GM18502 (cell line): ENCODE data around the gene PKM.

Source experiments
- ATAC-seq: cut with Tn5 transposase; IDR thresholded peaks from one replicate; pipeline ENCODE4 v1.9.1; 2021; ENCODE audit warnings: mild to moderate bottlenecking; ENCODE audit not compliant: unreplicated experiment, poor library complexity

PKM gene

DNA sequence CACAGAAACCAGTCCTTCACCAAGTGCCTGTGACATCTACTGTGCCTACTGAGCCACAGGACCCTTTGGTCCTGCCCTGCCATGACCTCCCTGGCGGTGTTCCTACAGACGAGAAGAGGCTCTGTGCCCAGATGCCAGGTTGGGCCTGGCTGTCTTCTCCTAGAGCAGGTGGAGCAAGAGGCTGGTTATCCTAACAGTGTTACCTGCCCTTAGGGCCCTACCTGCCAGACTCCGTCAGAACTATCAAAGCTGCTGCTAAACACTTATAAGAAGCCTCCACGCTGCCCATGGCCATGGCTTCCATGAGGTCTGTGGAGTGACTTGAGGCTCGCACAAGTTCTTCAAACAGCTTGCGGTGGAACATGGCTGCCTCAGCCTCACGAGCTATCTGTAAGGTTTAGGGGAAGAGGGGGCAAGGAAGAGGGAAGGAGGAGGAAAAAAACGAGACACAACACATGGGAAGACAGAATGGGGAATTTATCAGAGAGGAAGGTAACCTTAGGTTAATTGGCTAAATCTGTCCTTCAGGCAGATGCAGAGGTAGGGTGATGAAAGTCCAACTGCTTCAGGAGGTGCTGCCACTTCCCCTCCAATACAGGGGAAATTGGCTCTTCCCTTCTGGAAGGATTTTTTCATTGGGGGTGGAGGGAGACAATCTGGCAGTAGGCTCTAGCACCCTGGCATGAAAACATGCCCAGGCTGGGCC, 28.0 kb downstream of the PKM start:
- ATAC-seq = no peak

DNA sequence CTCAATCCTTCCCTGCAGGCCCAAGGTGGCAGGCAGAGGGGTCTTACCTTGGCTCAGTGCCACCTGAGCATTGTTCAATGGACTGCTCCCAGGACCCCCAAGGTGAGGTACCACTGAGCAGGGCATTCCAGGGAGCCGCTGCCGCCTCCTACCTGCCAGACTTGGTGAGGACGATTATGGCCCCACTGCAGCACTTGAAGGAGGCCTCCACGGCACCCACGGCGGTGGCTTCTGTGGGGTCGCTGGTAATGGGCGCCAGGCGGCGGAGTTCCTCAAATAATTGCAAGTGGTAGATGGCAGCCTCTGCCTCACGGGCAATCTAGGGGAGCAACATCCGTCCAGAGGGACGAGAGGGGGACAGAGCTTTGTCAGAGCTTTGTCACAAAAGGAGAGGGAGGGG, 28.7 kb downstream of the PKM start:
- no peak for ATAC-seq

GRCh38 chr15:72201391-72201921, 29.5 kb downstream of the PKM start:
- ATAC-seq = no peak

GRCh38 chr15:72200395-72201237, 30.4 kb downstream of the PKM start:
- ATAC-seq = no peak

- ATAC-seq = no peak
These were observed 31.2 kb downstream of the PKM start for GRCh38 chr15:72199721-72200212.

DNA sequence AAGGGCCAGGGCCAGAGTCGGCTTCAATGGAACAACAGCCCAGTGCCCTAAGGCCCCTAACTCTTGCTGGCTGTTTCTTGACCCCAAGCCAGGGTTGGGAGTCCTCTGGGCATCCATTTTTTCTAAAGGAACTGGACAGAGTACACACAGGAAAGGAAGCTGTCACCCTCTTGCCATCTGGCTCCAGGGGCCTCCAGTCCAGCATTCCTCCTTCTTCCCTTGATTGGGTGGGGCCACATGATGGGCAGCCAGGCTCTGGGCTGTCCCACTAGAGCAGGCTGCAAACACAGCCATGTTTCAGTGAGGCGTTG, 31.8 kb downstream of the PKM start:
- ATAC-seq = no peak

- ATAC-seq = no peak
These were observed 32.4 kb downstream of the PKM start for GRCh38 chr15:72198356-72199204.

DNA sequence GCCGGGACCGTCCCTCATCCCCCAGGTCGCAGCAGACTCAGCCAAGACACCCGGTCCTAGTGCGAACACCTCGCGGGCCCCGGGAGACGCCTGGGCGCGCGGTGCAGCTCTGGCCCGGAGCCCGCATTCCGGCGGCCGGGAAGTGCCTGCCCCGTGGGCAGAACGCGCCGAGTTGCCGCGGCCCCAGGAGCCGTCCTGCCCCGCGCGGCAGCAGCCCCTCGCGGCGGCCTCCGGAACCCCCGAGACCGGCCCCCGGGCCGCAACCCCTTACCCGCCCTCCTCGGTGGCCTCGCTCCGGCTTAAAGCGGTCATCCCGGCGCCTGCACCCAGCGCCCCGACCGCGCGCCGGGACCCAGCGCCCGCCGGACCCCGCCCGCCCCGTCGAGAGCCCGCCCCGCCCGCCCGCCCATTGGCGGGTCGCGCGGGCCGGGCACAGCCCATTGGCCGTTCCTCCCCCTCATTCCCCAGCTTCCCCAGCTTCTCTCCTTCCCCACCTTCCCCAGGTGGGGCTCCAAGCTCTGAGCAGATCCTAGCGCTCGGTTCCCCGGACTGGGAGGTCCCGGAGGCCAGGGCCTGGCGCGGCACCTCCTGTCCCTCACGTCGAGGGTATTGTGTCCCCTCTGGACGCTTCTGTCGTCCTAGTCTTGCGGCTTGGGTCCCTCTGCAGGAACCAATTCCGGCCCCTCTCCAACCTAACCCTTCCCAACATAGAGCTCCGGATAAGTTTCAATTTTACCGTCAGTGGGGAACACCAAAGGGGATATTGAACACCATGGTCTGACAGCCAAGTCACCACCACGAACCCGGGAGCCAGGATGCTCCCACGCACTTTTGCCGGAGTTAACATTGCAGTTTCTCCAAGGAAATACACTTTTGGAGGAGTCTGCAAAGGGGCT, 33.3 kb downstream of the PKM start, which contains the start of gene GRAMD2A:
Gene GRAMD2A (minus strand): TSS at position 328 of the 896 bp plus-strand sequence.
- ATAC-seq = no peak

DNA sequence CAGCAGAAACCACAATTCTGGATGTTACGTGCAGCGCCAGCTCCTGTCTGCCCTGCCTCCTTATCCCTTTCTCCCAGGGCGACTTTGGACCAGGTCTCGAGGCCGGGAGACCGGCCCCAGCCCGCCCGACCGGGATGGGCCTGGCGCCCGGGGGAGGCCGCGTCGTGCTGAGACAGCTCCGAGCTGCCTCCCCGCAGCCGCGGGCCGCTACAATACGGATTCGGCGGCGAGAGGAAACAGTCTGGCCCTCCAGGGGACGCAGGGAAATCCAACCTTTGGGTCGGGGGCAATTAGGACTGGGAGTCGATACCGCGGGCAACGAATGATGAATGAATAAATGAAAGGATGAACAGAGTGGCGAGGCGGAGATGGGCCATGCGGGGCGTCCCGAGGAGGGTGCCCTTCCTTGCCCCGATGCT, 33.9 kb downstream of the PKM start:
- ATAC-seq = no peak

DNA sequence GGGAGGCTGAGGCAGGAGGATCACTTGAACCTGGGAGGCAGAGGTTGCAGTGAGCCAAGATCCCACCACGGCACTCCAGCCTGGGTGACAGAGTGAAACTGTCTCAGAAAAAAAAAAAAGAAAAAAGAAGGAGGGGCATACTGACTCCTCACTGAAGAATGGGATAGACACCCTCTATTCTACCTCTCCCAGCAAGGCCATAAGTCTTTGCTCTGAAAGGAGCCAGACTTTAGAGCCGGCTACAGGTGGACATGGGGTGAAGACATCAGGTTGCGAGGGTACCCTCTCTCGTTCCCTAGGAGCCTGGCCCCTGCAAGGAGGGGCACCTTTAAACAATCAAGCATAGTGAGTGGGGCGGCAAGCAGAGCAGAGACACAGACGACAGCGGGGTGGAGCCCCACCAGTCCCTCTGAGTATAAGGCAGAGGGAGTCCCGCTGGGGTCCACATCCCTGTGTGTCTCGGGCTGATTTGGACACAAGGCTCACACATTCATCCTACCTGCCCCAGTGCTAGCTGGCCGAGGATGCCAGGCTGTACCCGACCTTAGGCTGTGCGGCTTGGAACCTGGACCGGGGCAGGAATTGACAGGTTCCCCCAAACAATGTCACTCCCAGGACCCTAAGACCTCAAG, 34.5 kb downstream of the PKM start:
- ATAC-seq = no peak

- no peak for ATAC-seq
These were observed 35.9 kb downstream of the PKM start for GRCh38 chr15:72195101-72195511.

DNA sequence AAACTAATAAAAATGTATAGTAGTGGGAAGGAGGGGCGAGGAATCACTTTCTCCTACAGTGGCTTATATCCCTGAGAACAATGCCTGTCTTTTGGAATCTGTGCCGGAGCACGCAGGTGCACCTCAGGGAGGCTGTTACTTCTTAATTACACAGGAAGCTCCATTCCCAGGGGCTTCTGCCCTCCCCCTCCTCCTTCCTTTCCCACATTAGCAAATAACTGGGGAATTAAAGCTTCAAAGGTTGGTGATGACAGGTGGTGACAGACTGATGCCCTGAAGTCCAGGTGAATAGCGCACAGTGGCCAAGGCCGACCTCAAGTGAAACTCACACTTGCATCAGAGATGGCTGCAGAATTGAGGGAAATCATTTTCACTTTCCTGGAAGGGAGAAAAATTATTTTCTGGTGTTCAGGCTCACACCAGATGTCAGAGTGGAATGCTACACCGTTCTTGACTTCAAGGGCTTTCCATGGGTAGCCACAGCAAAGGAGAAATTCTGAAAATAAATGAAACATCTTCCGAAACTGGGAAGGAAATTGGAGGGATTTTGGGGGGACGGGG, 37.1 kb downstream of the PKM start:
- no peak for ATAC-seq

DNA sequence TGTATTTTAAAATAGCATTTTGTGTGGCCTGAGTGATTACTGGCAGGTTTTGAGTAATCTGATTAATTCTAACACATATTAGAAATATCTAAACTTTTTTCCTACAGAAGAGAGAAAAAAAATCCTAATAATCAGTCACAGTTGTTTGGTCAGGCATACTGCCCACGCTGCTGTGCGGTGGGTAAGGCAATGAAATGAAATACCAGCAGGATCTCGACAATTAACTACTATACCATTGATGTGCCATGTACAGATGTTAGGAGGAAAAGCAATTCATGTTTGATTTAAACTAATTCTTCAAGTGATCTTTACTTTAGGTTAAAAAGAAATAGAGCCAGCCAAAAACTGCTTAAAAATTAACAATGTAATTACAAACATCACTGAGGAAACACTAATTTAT, 38.6 kb downstream of the PKM start:
- no peak for ATAC-seq

- ATAC-seq = no peak
These were observed 41.6 kb downstream of the PKM start for GRCh38 chr15:72189250-72189902.

DNA sequence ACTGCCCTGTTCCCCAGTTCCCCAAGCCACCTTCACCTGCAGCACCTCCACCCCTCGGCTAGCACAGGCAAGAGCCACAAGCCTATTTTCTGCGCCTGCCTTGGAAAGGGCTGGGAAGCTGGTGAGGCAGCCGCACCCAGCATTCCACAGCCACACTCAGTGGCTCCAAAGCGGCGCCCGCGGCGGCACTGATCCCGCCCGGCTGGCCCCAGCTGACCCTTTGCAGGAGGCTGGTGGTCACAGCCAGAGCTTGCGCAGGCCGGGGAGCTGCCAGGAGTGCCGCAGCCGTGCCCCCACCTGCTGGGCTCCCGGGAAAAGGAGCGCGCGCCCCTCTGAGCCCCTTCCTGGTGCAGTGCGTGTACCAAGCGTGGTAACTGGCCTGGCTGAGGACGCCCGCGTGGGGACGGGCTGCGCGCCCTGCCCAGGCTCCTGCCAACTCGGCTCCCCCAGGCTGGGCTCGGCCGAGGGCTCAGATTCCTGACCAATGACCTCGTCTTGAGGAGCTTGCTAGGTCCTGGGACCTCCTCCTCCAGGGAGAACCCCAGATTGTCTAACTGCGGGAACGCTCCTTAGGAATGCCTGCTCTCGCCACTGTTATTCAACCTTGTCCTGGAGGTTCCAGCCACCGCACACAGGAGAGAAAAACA, 46.7 kb downstream of the PKM start:
- no peak for ATAC-seq

DNA sequence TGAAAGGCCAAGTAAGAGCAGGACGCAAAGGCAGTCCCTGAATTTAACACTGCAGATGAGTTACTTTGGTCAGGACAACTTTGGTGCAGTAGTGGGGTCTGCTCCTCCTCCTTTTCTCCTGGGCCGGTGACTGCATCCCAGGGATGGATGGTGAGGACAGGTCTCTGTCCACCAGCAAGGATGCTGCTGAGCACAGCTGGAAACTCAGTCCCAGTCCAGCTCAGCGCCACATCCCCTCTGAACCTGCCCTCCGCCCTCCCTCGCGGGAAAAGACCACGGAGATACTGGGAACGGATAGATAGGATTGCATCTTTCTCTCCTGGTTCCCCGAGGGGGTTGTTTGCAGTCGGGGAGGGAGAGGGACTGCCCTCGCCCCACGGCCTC, 47.2 kb downstream of the PKM start:
- no peak for ATAC-seq

DNA sequence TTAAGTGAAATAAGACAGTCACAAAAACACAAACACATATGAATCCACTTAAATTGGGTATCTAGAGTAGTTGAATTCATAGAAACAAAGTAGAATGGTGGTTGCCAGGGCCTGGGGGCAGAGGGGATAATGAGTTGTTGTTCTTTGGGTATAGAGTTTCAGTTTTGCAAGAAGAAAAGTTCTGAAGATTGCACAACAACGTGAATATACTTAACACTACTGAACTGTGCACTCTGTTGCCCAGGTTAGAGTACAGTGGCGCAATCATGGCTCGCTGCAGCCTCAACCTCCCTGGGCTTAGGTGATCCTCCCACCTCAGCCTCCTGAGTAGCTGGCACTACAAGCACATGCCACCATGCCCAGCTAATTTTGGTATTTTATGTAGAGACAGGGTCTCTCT, 48.3 kb downstream of the PKM start:
- no peak for ATAC-seq

- ATAC-seq = no peak
These were observed 48.7 kb downstream of the PKM start for GRCh38 chr15:72182244-72182643.
